Measurements from ENCODE around the gene EDEM1.

DNA sequence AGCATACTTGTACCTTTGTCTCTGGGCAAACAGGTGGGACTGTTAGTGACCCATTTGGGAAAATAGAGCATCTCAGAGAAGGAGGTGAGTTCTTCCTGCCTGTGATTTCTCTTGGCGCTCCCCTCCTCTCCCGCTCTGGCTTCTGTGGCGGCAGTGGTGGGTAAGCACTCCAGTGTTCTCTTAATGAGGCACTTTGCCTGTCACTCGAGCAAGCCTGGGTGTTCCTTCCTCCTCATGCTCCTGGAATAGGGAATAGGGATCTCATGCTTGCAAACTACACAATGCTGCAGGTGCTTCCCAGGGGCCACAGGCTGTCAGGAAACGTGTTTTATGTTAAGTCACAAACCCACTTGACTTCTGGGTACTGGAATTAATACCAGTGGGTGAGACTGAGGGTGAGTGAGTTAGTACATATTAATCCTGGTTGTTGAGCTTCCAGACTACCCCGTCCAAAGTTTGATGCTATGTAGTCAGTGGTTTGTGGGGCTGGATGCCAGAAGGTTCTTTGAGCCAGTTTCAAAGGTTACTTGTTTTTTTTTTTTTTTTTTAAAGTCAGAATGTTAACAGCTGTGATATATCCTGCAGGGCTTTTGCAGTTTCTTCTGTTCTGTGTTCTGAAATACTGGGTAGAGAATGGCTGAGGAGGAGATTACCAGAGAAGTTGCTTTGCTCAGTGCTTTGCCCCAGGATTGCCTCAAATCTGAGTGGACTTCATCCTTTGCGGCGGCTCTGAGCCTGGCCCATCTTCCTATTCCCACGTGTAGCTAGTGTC lies 30.5 kb downstream of the EDEM1 start:
- TF ChIP-seq, protein P1, sequence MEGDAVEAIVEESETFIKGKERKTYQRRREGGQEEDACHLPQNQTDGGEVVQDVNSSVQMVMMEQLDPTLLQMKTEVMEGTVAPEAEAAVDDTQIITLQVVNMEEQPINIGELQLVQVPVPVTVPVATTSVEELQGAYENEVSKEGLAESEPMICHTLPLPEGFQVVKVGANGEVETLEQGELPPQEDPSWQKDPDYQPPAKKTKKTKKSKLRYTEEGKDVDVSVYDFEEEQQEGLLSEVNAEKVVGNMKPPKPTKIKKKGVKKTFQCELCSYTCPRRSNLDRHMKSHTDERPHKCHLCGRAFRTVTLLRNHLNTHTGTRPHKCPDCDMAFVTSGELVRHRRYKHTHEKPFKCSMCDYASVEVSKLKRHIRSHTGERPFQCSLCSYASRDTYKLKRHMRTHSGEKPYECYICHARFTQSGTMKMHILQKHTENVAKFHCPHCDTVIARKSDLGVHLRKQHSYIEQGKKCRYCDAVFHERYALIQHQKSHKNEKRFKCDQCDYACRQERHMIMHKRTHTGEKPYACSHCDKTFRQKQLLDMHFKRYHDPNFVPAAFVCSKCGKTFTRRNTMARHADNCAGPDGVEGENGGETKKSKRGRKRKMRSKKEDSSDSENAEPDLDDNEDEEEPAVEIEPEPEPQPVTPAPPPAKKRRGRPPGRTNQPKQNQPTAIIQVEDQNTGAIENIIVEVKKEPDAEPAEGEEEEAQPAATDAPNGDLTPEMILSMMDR (IDR thresholded peaks at IDR 0.05): no peak
- no peak for TF ChIP-seq EP300 (IDR thresholded peaks at IDR 0.05)

All from ovary (tissue), 3 donors.